GM21390 (cell line): ENCODE data around the gene NEK11.
"Not testable (repeated sequence)": the region's sequence is repeated elsewhere in the genome, so short reads cannot be mapped to it uniquely, and the experiment has no call there.

ENCODE experiments used
- ATAC-seq: cut with Tn5 transposase; IDR thresholded peaks from one replicate; pipeline ENCODE4 v1.9.1; 2021; ENCODE audit not compliant: unreplicated experiment

The NEK11 gene

GRCh38 chr3:131042271-131042985, 15.8 kb downstream of the NEK11 start:
- ATAC-seq: not testable (repeated sequence)

- ATAC-seq: no peak
Measured at GRCh38 chr3:131047582-131047981, 20.9 kb downstream of the NEK11 start.

- no peak for ATAC-seq
Measured at GRCh38 chr3:131048030-131048429, 21.4 kb downstream of the NEK11 start.

- ATAC-seq: no peak
Measured at GRCh38 chr3:131050001-131050400, 23.3 kb downstream of the NEK11 start.

- no peak for ATAC-seq
Measured at GRCh38 chr3:131053043-131053859, 26.6 kb downstream of the NEK11 start.

GRCh38 chr3:131067983-131068382, 41.3 kb downstream of the NEK11 start:
- peak; percentile 53 for ATAC-seq

GRCh38 chr3:131072099-131072559, 45.5 kb downstream of the NEK11 start:
- ATAC-seq: no peak

- ATAC-seq: no peak
Measured at GRCh38 chr3:131072845-131073244, 46.2 kb downstream of the NEK11 start.

GRCh38 chr3:131075632-131076328, 49.1 kb downstream of the NEK11 start:
- peak; percentile 84 for ATAC-seq

- ATAC-seq: no peak
Measured at GRCh38 chr3:131077904-131078303, 51.2 kb downstream of the NEK11 start.

GRCh38 chr3:131079086-131079485, 52.4 kb downstream of the NEK11 start:
- ATAC-seq: no peak

- no peak for ATAC-seq
Measured at GRCh38 chr3:131081224-131081623, 54.5 kb downstream of the NEK11 start.

- no peak for ATAC-seq
Measured at GRCh38 chr3:131082246-131082645, 55.6 kb downstream of the NEK11 start.

GRCh38 chr3:131082871-131083863, 56.5 kb downstream of the NEK11 start:
- no peak for ATAC-seq

- ATAC-seq: no peak
Measured at GRCh38 chr3:131091768-131092167, 65.1 kb downstream of the NEK11 start.

GRCh38 chr3:131107637-131108433, 81.2 kb downstream of the NEK11 start:
- ATAC-seq: no peak

GRCh38 chr3:131109156-131109555, 82.5 kb downstream of the NEK11 start:
- ATAC-seq: no peak

- ATAC-seq: no peak
Measured at GRCh38 chr3:131110087-131110486, 83.4 kb downstream of the NEK11 start.

- ATAC-seq: no peak
Measured at GRCh38 chr3:131114256-131114655, 87.6 kb downstream of the NEK11 start.

GRCh38 chr3:131125684-131126083, 99.0 kb downstream of the NEK11 start:
- no peak for ATAC-seq
